ENCODE measurements around the gene NUDCD3.

NUDCD3 gene

GRCh38 chr7:44380831-44381493, 109.5 kb downstream of the NUDCD3 start:
- FAIRE-seq = no peak
- no peak for TF ChIP-seq CTCF (IDR thresholded peaks at IDR 0.05; ENCODE audit: insufficient read depth, missing control alignments)
- DNase-seq (ENCODE audit: insufficient read length, low spot score) = no peak

- no peak for TF ChIP-seq CTCF (IDR thresholded peaks at IDR 0.05; ENCODE audit: insufficient read depth, missing control alignments)
- FAIRE-seq = no peak
- no peak for DNase-seq (ENCODE audit: insufficient read length, low spot score)
Observed at GRCh38 chr7:44380189-44380830, 110.1 kb downstream of the NUDCD3 start.

- DNase-seq (ENCODE audit: insufficient read length, low spot score) = no peak
- FAIRE-seq = no peak
- no peak for TF ChIP-seq CTCF (IDR thresholded peaks at IDR 0.05; ENCODE audit: insufficient read depth, missing control alignments)
Observed at GRCh38 chr7:44379366-44380188, 110.9 kb downstream of the NUDCD3 start.

- TF ChIP-seq CTCF (IDR thresholded peaks at IDR 0.05; ENCODE audit: insufficient read depth, missing control alignments) = no peak
- FAIRE-seq (no peak), DNase-seq (ENCODE audit: insufficient read length, low spot score) (no peak)
Observed at GRCh38 chr7:44378744-44379143, 111.7 kb downstream of the NUDCD3 start.

- no peak for TF ChIP-seq CTCF (IDR thresholded peaks at IDR 0.05; ENCODE audit: insufficient read depth, missing control alignments)
- no peak for FAIRE-seq
- no peak for DNase-seq (ENCODE audit: insufficient read length, low spot score)
Observed at GRCh38 chr7:44377681-44378421, 112.6 kb downstream of the NUDCD3 start.

- TF ChIP-seq CTCF (IDR thresholded peaks at IDR 0.05; ENCODE audit: insufficient read depth, missing control alignments) = no peak
- DNase-seq (ENCODE audit: insufficient read length, low spot score) (no peak), FAIRE-seq (no peak)
Observed at GRCh38 chr7:44377134-44377463, 113.4 kb downstream of the NUDCD3 start.

All from D721Med (cell line).